Measurements from ENCODE around the gene PMPCA.

GRCh38 chr9:136379891-136380290, 30.6 kb upstream of the PMPCA start:
- TF ChIP-seq CTCF (IDR thresholded peaks at IDR 0.05; ENCODE audit: insufficient read depth, low read length): no peak
- TF ChIP-seq REST (IDR thresholded peaks at IDR 0.05; ENCODE audit: insufficient replicate concordance, low read depth): no peak
- no peak for TF ChIP-seq POLR2AphosphoS5 (IDR thresholded peaks at IDR 0.05; ENCODE audit: low read depth)
- no peak for TF ChIP-seq GABPA (IDR thresholded peaks at IDR 0.05; ENCODE audit: low read depth)
